ENCODE measurements around the gene GARNL3. TPM values are rescaled to one million over a fixed set of nuclear protein-coding genes. Genes with fewer than 3 reads are reported as not detected.

The GARNL3 gene
- total RNA-seq, 1 donor from 2014 or later = 32.0 TPM

- Histone ChIP-seq H3F3A (ENCODE audit: low read depth) (no peaks in the 10 kb centered on the region), H3K4me1 (no peaks in the 10 kb centered on the region), H2AFZ (replicated peaks) (no peak overlapping the region), H3K27ac (no peak overlapping the region), H3K79me2 (ENCODE audit: low read depth) (no peaks in the 10 kb centered on the region), H3K4me2 (no peak overlapping the region), H3K27me3 (no peaks in the 10 kb centered on the region), H4K20me1 (ENCODE audit: low read depth) (peaks cover 7% of the 10 kb centered on the region), H3K9ac (no peak overlapping the region), H3K4me3 (no peak overlapping the region), H3K36me3 (no peaks in the 10 kb centered on the region), H3K9me3 (ENCODE audit: low read depth) (no peaks in the 10 kb centered on the region)
- H3K4me1 Mint-ChIP-seq = peaks cover 18% of the 10 kb centered on the region
- no peaks in the 10 kb centered on the region for H3K27me3 Mint-ChIP-seq (ENCODE audit: insufficient read depth, low read depth)
- DNase-seq (ENCODE audit: low spot score) = no peak
- no peaks in the 10 kb centered on the region for H3K36me3 Mint-ChIP-seq
- no peaks in the 10 kb centered on the region for H3K9me3 Mint-ChIP-seq
- TF ChIP-seq CTCF (IDR thresholded peaks at IDR 0.05) (no peak), EZH2phosphoT487 (IDR thresholded peaks at IDR 0.05) (no peak), EZH2 (IDR thresholded peaks at IDR 0.05) (no peak)
- H3K27ac Mint-ChIP-seq = peak overlapping the region; percentile 69
- H3K4me3 Mint-ChIP-seq = no peak overlapping the region
These were observed 141.0 kb downstream of the GARNL3 start for GRCh38 chr9:127405344-127406125.

GRCh38 chr9:127406799-127407491, 142.4 kb downstream of the GARNL3 start:
- Mint-ChIP-seq H3K36me3 (no peaks in the 10 kb centered on the region), H3K27me3 (ENCODE audit: insufficient read depth, low read depth) (no peaks in the 10 kb centered on the region), H3K4me3 (peak overlapping the region; percentile 33), H3K27ac (peak overlapping the region; percentile 43), H3K9me3 (no peaks in the 10 kb centered on the region), H3K4me1 (peaks cover 18% of the 10 kb centered on the region)
- Histone ChIP-seq H3K4me3 (no peak overlapping the region), H3K27me3 (no peaks in the 10 kb centered on the region), H3K9me3 (ENCODE audit: low read depth) (no peaks in the 10 kb centered on the region), H3K27ac (no peak overlapping the region), H3K4me2 (no peak overlapping the region), H3F3A (ENCODE audit: low read depth) (no peaks in the 10 kb centered on the region), H2AFZ (replicated peaks) (no peak overlapping the region), H3K4me1 (no peaks in the 10 kb centered on the region), H4K20me1 (ENCODE audit: low read depth) (no peaks in the 10 kb centered on the region), H3K36me3 (no peaks in the 10 kb centered on the region), H3K79me2 (ENCODE audit: low read depth) (no peaks in the 10 kb centered on the region), H3K9ac (no peak overlapping the region)
- TF ChIP-seq CTCF (IDR thresholded peaks at IDR 0.05) (no peak), EZH2 (IDR thresholded peaks at IDR 0.05) (no peak), EZH2phosphoT487 (IDR thresholded peaks at IDR 0.05) (no peak)
- DNase-seq (ENCODE audit: low spot score) = no peak

- no peaks in the 10 kb centered on the region for H3F3A ChIP-seq (ENCODE audit: low read depth)
- no peak overlapping the region for H3K9ac ChIP-seq
- no peak overlapping the region for H3K27ac ChIP-seq
- H3K9me3 ChIP-seq (ENCODE audit: low read depth) = no peaks in the 10 kb centered on the region
- Mint-ChIP-seq H3K27ac (peak overlapping the region; percentile 43), H3K4me3 (peak overlapping the region; percentile 33), H3K36me3 (no peaks in the 10 kb centered on the region), H3K4me1 (peaks cover 18% of the 10 kb centered on the region), H3K9me3 (no peaks in the 10 kb centered on the region), H3K27me3 (ENCODE audit: insufficient read depth, low read depth) (no peaks in the 10 kb centered on the region)
- no peaks in the 10 kb centered on the region for H3K27me3 ChIP-seq
- H3K4me3 ChIP-seq = no peak overlapping the region
- H3K36me3 ChIP-seq = no peaks in the 10 kb centered on the region
- no peak overlapping the region for H2AFZ ChIP-seq (replicated peaks)
- H3K4me1 ChIP-seq = no peaks in the 10 kb centered on the region
- no peaks in the 10 kb centered on the region for H4K20me1 ChIP-seq (ENCODE audit: low read depth)
- no peak overlapping the region for H3K4me2 ChIP-seq
- TF ChIP-seq CTCF (IDR thresholded peaks at IDR 0.05) = no peak
- no peak for TF ChIP-seq EZH2phosphoT487 (IDR thresholded peaks at IDR 0.05)
- TF ChIP-seq EZH2 (IDR thresholded peaks at IDR 0.05) = no peak
- DNase-seq (ENCODE audit: low spot score) = no peak
- H3K79me2 ChIP-seq (ENCODE audit: low read depth) = no peaks in the 10 kb centered on the region
These were observed 142.9 kb downstream of the GARNL3 start for GRCh38 chr9:127407492-127407843.
